CD14-positive monocyte (primary cell): ENCODE measurements around the gene SPCS3. TPM values are rescaled to one million over a fixed set of nuclear protein-coding genes. Genes with fewer than 3 reads are reported as not detected.
"Not testable (repeated sequence)": the region's sequence is repeated elsewhere in the genome, so short reads cannot be mapped to it uniquely, and the experiment has no call there.

ENCODE experiments used
- DNase-seq, 3 donors: peaks; one replicate each; pipeline ENCODE4 v3.0.0-alpha.2; 2011 to 2022
- H2AFZ ChIP-seq: 2 replicates; pipeline ENCODE4 v1.6.0; 2012; ENCODE audit warnings: mild to moderate bottlenecking, low read depth, low read length, inconsistent platforms; ENCODE audit not compliant: insufficient read depth, poor library complexity, severe bottlenecking
- H3K27ac ChIP-seq, 2 donors: 1 replicate in 1 of 2; 2 replicates in 1 of 2; pipeline ENCODE4 v1.5.1; 2012 to 2013; ENCODE audit warnings: low read length in 2 of 2, control low read depth in 1 of 2, inconsistent platforms in 1 of 2, low read depth in 1 of 2, mild to moderate bottlenecking in 1 of 2
- H3K27me3 ChIP-seq, 2 donors: one replicate each; pipeline versions ENCODE4 v1.6.0 to v1.6.1; 2011 to 2013; ENCODE audit warnings: low read length in 2 of 2; ENCODE audit not compliant: control insufficient read depth in 2 of 2, insufficient read depth in 2 of 2
- H3K36me3 ChIP-seq, 2 donors: replicated peaks in 1 of 2; 1 replicate in 1 of 2; 2 replicates in 1 of 2; pipeline versions ENCODE4 v1.5.1 to v1.6.1; 2012 to 2013; ENCODE audit warnings: low read length in 2 of 2, control low read depth in 1 of 2, inconsistent platforms in 1 of 2, mild to moderate bottlenecking in 1 of 2; ENCODE audit not compliant: insufficient read depth in 2 of 2, control insufficient read depth in 1 of 2
- H3K4me1 ChIP-seq, 2 donors: 1 replicate in 1 of 2; 2 replicates in 1 of 2; pipeline versions ENCODE4 v1.5.1 to v1.6.1; 2012 to 2013; ENCODE audit warnings: low read length in 2 of 2, control low read depth in 1 of 2, inconsistent platforms in 1 of 2, mild to moderate bottlenecking in 1 of 2, moderate library complexity in 1 of 2; ENCODE audit not compliant: insufficient read depth in 2 of 2, control insufficient read depth in 1 of 2
- H3K4me2 ChIP-seq: replicated peaks from 2 replicates; pipeline ENCODE3; 2012; ENCODE audit warnings: low read length, moderate library complexity, mild to moderate bottlenecking; ENCODE audit not compliant: poor library complexity, severe bottlenecking; ENCODE audit errors: extremely low read depth
- H3K4me3 ChIP-seq, 3 experiments: fragments of 200-600 bp in 1 of 3; sonication (generic) in 1 of 3; replicated peaks in 1 of 3; 1 replicate in 2 of 3; 2 replicates in 1 of 3; pipeline ENCODE4 v1.5.1; 2011 to 2013; ENCODE audit warnings: low read length in 3 of 3, mild to moderate bottlenecking in 3 of 3, control low read depth in 2 of 3, low read depth in 2 of 3, inconsistent platforms in 1 of 3, moderate library complexity in 1 of 3
- H3K79me2 ChIP-seq: 2 replicates; pipeline ENCODE4 v1.6.0; 2012; ENCODE audit warnings: mild to moderate bottlenecking, control low read depth, inconsistent platforms, low read length, moderate library complexity; ENCODE audit not compliant: insufficient read depth
- H3K9ac ChIP-seq: 2 replicates; pipeline ENCODE4 v1.6.0; 2017; ENCODE audit warnings: low read length, mild to moderate bottlenecking; ENCODE audit not compliant: insufficient read depth, poor library complexity, severe bottlenecking
- H3K9me3 ChIP-seq, 2 donors: replicated peaks in 1 of 2; 1 replicate in 1 of 2; 2 replicates in 1 of 2; pipeline versions ENCODE4 v1.5.1 to v1.6.1; 2012 to 2013; ENCODE audit warnings: low read length in 2 of 2, control low read depth in 1 of 2; ENCODE audit not compliant: control insufficient read depth in 1 of 2, insufficient read depth in 1 of 2
- H4K20me1 ChIP-seq: 2 replicates; pipeline ENCODE4 v1.6.0; 2012; ENCODE audit warnings: mild to moderate bottlenecking, low read length, control low read depth, moderate library complexity; ENCODE audit not compliant: insufficient read depth
- H3K27ac Mint-ChIP-seq, 7 donors: one replicate each; pipeline ENCODE4 v1.8.0; 2020; ENCODE audit warnings: mild to moderate bottlenecking in 7 of 7, mixed read lengths in 7 of 7, moderate library complexity in 6 of 7, inconsistent platforms in 2 of 7
- H3K27me3 Mint-ChIP-seq, 3 donors: one replicate each; pipeline ENCODE4 v1.8.0; 2021 to 2022; ENCODE audit warnings: low read depth in 3 of 3, mild to moderate bottlenecking in 3 of 3, mixed read lengths in 3 of 3, moderate library complexity in 3 of 3, inconsistent platforms in 1 of 3
- H3K36me3 Mint-ChIP-seq, 2 donors: one replicate each; pipeline ENCODE4 v1.8.0; 2020; ENCODE audit warnings: mixed read lengths in 2 of 2, inconsistent platforms in 1 of 2, mild to moderate bottlenecking in 1 of 2
- H3K4me1 Mint-ChIP-seq: one replicate; pipeline ENCODE4 v1.8.0; 2020; ENCODE audit warnings: mild to moderate bottlenecking, mixed read lengths
- H3K4me3 Mint-ChIP-seq, 2 donors: one replicate each; pipeline ENCODE4 v1.8.0; 2020; ENCODE audit warnings: mild to moderate bottlenecking in 2 of 2, mixed read lengths in 2 of 2, moderate library complexity in 1 of 2
- H3K9me3 Mint-ChIP-seq, 7 donors: one replicate each; pipeline ENCODE4 v1.8.0; 2020 to 2022; ENCODE audit warnings: mixed read lengths in 7 of 7, mild to moderate bottlenecking in 6 of 7, moderate library complexity in 6 of 7, inconsistent platforms in 2 of 7
- WGBS: methylation state at CpG from one replicate; pipeline ENCODE4 v1.1.5; 2013; ENCODE audit warnings: missing lambda C conversion rate; ENCODE audit not compliant: insufficient coverage; 5-methylcytosine and 5-hydroxymethylcytosine counted together
- intact Hi-C, 2 donors: fragments of 100-400 bp; cut with micrococcal nuclease; formaldehyde crosslinking; loops; one replicate each; pipeline versions ENCODE4 v1.15.0 to v1.15.1; 2023
- polyA plus RNA-seq, 3 donors: library from polyadenylated mRNA; depleted of rRNA in 1 of 3; unstranded in 2 of 3; stranded (reverse) in 1 of 3; fragments of 300-500 nt in 2 of 3; fragments of >200 nt in 1 of 3; fragmentation: Illumina TruSeq in 2 of 3; gene quantifications; 1 replicate in 2 of 3; 2 replicates in 1 of 3; pipeline ENCODE4 v1.2.3, GENCODE V29; 2012 to 2021
- TF ChIP-seq, protein P1 (sequence below): fragments of 200-600 bp; IDR thresholded peaks from one replicate; pipeline ENCODE4 v1.8.0; 2022; ENCODE audit warnings: antibody characterized with exemption, mild to moderate bottlenecking

SPCS3 gene
- polyA plus RNA-seq, 3 donors: 50.4 to 112 (median 107) TPM

DNA sequence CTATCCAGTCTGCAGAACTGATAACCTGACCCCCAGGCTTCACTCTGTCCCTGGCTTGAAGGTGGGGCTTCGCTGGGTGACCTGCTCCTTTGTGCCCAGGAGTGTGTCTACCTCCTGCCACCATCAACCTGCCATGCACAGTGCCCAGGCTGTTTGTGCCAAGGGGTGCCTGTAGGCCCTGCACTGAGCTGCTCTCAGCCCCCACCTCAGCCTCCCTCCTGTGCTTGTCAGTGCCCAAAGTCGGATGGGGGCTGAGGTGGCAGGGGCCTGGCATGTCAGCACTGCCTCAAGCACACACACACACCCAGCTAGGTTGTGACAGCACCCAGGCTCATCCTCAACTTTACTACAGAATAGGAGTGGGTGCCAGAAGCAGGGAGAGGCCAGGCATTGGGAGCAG is 23.5 kb downstream of the SPCS3 start:
- H3K4me1 ChIP-seq: no peaks in the 10 kb centered on the region
- no peaks in the 10 kb centered on the region for H3K27me3 ChIP-seq
- Mint-ChIP-seq H3K27me3 (peaks cover 0 to 2% (median 1%) of the 10 kb centered on the region in 3 donors), H3K4me3 (no peak overlapping the region), H3K27ac (no peak overlapping the region), H3K4me1 (peaks cover 2% of the 10 kb centered on the region), H3K36me3 (peaks cover 0 to 6% of the 10 kb centered on the region in 2 donors), H3K9me3 (peaks cover 11 to 33% (median 25%) of the 10 kb centered on the region in 7 donors)
- no peaks in the 10 kb centered on the region for H3K79me2 ChIP-seq
- WGBS: 100% methylated on average over 2 of the region's 2 CpGs
- H4K20me1 ChIP-seq: no peaks in the 10 kb centered on the region
- DNase-seq: no peak
- H3K4me3 ChIP-seq: no peak overlapping the region
- intact Hi-C loops: loop anchor here (5.0 to 10.0 kb wide), 2 partner anchors 306 to 1978 kb away; no protein-coding TSS in a partner anchor
- H3K4me2 ChIP-seq: no peak overlapping the region
- H3K27ac ChIP-seq: no peak overlapping the region
- H2AFZ ChIP-seq: no peak overlapping the region
- TF ChIP-seq, protein P1, sequence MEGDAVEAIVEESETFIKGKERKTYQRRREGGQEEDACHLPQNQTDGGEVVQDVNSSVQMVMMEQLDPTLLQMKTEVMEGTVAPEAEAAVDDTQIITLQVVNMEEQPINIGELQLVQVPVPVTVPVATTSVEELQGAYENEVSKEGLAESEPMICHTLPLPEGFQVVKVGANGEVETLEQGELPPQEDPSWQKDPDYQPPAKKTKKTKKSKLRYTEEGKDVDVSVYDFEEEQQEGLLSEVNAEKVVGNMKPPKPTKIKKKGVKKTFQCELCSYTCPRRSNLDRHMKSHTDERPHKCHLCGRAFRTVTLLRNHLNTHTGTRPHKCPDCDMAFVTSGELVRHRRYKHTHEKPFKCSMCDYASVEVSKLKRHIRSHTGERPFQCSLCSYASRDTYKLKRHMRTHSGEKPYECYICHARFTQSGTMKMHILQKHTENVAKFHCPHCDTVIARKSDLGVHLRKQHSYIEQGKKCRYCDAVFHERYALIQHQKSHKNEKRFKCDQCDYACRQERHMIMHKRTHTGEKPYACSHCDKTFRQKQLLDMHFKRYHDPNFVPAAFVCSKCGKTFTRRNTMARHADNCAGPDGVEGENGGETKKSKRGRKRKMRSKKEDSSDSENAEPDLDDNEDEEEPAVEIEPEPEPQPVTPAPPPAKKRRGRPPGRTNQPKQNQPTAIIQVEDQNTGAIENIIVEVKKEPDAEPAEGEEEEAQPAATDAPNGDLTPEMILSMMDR: no peak
- H3K9me3 ChIP-seq: peaks cover 26 to 30% of the 10 kb centered on the region in 2 donors
- H3K36me3 ChIP-seq: no peaks in the 10 kb centered on the region
- H3K9ac ChIP-seq: no peak overlapping the region

DNA sequence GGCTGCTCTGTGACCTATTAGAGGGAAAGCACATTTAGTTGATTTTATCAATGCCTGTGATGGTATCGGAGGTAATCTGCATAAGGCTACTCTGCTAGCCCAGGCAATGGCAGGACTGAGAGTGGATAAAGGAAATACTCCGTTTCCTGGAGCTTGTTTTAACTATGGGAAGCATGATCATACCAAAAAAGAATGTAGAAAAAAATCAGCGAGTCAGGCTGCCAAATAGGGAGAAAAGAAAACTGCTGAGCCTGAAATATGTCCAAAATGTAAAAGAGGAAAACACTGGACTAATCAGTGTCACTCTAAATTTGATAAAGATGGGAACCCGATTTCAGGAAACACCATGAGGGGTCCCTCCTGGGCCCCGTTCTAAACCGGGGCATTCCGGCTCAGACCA is 25.6 kb downstream of the SPCS3 start:
- intact Hi-C loops: loop anchor here in 1 of 2 donors (10.0 kb wide), 1 partner anchor 1981 kb away; no protein-coding TSS in a partner anchor
- H3K4me1 Mint-ChIP-seq, H3K36me3 ChIP-seq, H3K27ac ChIP-seq, DNase-seq, H3K27me3 Mint-ChIP-seq, H3K4me3 ChIP-seq, H3K27ac Mint-ChIP-seq, H3K4me2 ChIP-seq, H3K36me3 Mint-ChIP-seq, H3K4me3 Mint-ChIP-seq, H3K27me3 ChIP-seq, H3K79me2 ChIP-seq, H2AFZ ChIP-seq, H3K9ac ChIP-seq, H4K20me1 ChIP-seq, H3K4me1 ChIP-seq: not testable (repeated sequence)
- H3K9me3 ChIP-seq: peaks cover 26 to 35% of the 10 kb centered on the region in 2 donors
- 87% methylated on average over 4 of the region's 7 CpGs for WGBS
- peaks cover 14 to 41% (median 33%) of the 10 kb centered on the region in 7 donors for H3K9me3 Mint-ChIP-seq

DNA sequence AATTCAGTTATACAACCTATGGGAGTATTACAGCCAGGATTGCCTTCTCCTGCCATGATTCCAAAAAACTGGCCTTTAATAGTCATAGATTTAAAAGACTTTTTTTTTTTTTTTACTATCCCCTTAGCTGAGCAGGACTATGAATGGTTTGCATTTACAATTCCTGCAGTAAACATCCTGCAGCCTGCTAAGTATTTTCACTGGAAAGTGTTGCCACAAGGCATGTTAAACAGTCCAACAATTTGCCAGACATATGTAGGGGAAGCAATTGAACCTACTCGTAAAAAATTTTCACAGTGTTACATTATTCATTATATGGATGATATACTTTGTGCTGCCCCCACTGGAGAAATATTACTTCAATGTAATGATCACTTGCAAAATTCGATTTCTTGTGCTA is 27.1 kb downstream of the SPCS3 start:
- H3K4me2 ChIP-seq, H3K4me1 ChIP-seq, H3K27ac Mint-ChIP-seq, H3K4me1 Mint-ChIP-seq, H3K36me3 ChIP-seq, DNase-seq, H3K36me3 Mint-ChIP-seq, H4K20me1 ChIP-seq, H2AFZ ChIP-seq, H3K27me3 ChIP-seq, H3K4me3 Mint-ChIP-seq, H3K4me3 ChIP-seq, H3K9ac ChIP-seq, H3K27me3 Mint-ChIP-seq, H3K27ac ChIP-seq, H3K79me2 ChIP-seq: not testable (repeated sequence)
- H3K9me3 Mint-ChIP-seq: peaks cover 15 to 45% (median 39%) of the 10 kb centered on the region in 7 donors
- WGBS: no CpG with 5 or more reads among the region's 2 CpGs
- peaks cover 26 to 40% of the 10 kb centered on the region in 2 donors for H3K9me3 ChIP-seq
- intact Hi-C loops: loop anchor here in 1 of 2 donors (10.0 kb wide), 1 partner anchor 1982 kb away; no protein-coding TSS in a partner anchor
